VCaP (cell line): ENCODE measurements around the gene BTBD19.
"Not testable (repeated sequence)": the region's sequence is repeated elsewhere in the genome, so short reads cannot be mapped to it uniquely, and the experiment has no call there.

Source experiments
- H3K27ac ChIP-seq: fragments of 450-650 bp; 2 replicates; pipeline ENCODE4 v1.5.1; 2017
- TF ChIP-seq, protein P1 (sequence below): fragments of 450-650 bp; conservative IDR thresholded peaks from 2 replicates; pipeline ENCODE4 v1.5.1; 2017; ENCODE audit warnings: mild to moderate bottlenecking, moderate library complexity

Gene BTBD19, protein sequence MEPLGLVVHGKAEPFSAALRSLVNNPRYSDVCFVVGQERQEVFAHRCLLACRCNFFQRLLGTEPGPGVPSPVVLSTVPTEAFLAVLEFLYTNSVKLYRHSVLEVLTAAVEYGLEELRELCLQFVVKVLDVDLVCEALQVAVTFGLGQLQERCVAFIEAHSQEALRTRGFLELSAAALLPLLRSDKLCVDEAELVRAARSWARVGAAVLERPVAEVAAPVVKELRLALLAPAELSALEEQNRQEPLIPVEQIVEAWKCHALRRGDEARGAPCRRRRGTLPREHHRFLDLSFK

DNA sequence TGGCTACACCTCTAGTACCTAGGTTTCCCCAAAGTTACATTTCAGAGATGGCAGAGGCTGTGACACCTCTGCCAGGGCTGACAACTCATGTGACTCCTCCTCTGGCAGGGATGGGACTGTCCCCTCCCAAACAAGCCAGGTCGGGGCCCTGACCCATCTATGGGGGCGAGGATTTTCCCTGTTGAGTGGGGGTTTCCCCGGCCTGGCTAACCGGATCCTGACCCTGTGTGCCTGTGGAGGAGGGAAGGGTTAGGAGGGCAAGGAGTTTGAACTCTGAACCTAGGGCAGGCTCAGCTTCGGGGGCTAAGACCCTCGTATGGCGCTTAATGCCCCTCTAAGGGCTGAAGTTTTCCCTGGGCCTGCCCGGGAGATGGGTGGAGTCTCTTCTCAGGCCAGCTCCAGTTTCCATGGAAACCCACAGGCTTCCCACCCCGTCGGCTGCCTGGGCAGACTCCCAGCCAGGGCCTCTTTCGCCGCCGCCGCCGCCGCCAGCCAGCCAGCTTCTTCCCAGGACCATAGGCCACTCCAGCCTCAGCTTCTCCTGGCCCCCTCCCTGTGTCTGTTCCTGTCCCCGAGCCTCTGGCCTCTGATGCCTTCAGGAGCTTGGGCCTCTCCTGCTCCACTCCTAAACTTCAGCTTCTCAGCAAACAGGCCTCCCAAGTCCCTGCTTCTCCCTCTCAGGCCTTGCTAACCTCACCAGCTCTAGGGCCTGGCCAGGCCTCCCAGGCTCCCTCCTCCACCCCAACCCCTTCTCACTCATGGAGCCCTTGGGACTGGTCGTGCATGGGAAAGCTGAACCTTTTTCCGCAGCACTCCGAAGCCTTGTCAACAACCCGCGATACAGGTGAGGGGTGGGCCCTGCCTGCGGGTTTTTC, at the start of gene BTBD19:
Gene BTBD19, plus strand, starts transcription at position 461 of the 875 bp plus-strand sequence. Its CDS starts 298 bp downstream, at position 759.
- H3K27ac ChIP-seq = no peak within 1 kb of the TSS
- TF ChIP-seq, protein P1, sequence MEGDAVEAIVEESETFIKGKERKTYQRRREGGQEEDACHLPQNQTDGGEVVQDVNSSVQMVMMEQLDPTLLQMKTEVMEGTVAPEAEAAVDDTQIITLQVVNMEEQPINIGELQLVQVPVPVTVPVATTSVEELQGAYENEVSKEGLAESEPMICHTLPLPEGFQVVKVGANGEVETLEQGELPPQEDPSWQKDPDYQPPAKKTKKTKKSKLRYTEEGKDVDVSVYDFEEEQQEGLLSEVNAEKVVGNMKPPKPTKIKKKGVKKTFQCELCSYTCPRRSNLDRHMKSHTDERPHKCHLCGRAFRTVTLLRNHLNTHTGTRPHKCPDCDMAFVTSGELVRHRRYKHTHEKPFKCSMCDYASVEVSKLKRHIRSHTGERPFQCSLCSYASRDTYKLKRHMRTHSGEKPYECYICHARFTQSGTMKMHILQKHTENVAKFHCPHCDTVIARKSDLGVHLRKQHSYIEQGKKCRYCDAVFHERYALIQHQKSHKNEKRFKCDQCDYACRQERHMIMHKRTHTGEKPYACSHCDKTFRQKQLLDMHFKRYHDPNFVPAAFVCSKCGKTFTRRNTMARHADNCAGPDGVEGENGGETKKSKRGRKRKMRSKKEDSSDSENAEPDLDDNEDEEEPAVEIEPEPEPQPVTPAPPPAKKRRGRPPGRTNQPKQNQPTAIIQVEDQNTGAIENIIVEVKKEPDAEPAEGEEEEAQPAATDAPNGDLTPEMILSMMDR = no peak

DNA sequence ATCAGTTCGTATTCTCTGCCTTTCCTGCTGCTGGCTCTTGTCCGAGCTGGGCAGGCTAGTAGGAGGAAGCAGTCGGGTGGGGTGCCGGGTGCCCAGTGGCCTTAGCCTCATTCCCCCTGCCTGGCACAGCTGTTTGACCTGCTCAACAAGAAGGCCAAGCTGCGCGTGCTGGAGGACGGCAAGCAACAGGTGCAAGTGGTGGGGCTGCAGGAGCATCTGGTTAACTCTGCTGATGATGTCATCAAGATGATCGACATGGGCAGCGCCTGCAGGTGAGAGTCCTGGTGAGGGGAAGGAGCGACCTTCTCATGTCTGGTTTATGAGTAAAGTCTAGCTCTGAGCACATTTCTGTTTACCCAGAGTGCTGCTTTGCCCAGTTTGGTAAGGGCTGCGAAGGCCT, 49.2 kb upstream of the BTBD19 start:
- TF ChIP-seq, protein P1 = no peak
- H3K27ac ChIP-seq = no peak overlapping the region

DNA sequence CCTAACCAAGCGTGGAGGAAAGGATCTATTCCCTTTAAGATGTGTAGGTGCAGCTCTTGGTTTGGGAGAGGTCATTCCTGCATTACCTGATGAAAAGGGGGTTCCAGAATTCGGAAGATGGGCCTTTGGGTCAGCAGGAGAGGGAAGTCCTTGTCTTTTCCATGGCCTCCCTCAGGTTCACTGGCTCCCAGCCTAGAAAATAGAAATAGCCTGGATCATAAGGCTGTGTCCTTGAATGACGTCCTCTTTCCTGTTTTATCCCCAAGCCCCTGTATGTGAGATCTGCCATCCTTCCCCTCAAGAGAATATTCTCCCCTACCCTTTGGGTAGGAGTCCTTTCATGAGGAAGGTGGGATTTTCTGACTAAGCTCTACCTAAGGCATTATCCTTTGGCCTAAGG, 47.4 kb upstream of the BTBD19 start:
- TF ChIP-seq, protein P1 = no peak
- no peak overlapping the region for H3K27ac ChIP-seq

DNA sequence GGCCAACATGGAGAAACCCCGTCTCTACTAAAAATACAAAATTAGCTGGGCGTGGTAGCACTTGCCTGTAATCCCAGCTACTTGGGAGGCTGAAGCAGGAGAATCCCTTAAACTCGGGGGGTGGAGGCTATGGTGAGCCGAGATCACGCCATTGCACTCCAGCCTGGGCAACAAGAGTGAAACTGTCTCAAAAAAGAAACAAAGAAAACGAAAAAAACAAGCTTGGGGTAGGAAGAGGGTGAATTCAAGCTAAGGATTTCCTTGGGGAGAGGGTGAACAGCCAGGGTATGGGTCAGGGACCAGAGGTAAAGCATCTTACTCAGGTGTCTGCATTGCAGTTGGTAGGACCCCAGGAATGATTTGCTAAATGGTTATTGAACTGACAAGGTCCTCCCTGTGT, 41.9 kb upstream of the BTBD19 start:
- not testable (repeated sequence) for H3K27ac ChIP-seq

DNA sequence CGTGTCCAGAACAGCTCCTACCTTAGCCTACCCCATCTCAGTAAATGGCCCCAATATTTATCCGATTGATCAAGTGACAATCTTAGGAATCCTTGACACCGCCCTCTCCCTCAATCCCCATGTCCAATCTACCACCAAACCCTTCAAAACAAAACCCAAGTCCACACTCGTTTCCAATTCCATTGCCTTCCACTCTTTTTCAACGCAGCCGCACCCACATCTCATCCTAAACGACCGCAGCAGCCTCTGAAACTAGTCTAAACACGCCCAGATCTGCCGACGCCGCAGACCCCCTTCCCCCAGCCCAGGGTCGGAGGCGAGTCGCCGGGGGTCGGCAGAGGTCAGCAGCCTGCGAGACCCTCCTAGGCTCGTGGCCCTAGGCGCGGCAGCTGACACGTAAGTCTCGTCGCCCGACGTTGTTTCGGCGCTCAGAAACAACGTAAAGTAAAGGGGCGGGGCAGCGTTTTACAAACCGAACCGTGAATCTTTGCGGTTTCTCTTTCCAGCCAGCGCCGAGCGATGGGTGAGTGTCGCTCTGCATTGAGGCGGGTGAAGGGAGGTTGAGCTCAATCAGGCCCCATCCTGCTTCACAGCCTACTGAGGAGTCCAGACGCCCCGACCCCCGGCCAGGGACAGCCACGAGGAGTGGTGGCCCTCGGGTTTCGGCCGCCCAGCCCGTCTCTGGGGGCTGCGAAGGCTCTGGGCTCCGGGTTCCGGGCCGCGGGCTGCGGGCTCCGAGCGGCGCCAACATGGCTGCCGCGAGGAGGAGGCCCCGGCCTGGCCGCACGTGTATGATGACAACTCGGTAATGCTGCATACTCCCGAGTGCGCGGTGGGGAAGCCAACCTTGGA, 33.0 kb upstream of the BTBD19 start, which contains the start of gene RPS8:
Gene RPS8, plus strand, starts transcription at position 463 of the 852 bp plus-strand sequence. Its CDS starts 57 bp downstream, at position 520.
- TF ChIP-seq, protein P1 = no peak
- peak within 1 kb of the TSS; percentile 90 for H3K27ac ChIP-seq

DNA sequence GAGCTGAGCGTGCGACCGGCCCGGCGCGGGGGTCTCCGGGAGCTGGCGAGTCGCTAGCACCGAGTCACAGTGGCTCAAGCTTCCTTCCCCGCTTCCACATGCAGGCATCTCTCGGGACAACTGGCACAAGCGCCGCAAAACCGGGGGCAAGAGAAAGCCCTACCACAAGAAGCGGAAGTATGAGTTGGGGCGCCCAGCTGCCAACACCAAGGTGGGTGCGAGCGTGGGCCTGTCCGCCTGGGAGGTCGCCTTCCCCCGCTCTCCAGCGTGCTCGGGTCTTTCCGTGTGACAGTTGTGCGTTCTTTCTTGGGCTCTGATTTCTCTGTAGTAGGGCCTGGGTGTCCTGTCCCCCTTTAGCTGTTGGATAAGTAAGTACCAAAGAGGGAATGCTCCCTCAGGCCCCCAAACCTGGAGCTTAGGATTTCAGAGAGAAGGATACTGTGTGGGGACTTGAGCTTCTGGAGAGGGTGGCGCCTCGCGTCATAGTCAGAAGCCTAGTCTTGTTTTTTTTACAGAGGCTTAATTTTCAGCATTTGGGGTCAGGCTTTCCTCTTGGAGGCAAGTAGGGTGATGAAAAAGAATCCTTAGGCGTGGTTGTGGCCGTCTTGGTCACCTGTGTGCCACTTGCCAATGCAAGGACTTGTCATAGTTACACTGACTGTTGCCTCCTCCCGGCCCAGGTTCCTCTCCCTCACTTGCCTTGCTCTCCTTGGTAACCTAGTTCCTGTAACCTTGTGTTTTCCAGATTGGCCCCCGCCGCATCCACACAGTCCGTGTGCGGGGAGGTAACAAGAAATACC, 32.2 kb upstream of the BTBD19 start:
- TF ChIP-seq, protein P1 = no peak
- peak overlapping the region; percentile 90 for H3K27ac ChIP-seq

DNA sequence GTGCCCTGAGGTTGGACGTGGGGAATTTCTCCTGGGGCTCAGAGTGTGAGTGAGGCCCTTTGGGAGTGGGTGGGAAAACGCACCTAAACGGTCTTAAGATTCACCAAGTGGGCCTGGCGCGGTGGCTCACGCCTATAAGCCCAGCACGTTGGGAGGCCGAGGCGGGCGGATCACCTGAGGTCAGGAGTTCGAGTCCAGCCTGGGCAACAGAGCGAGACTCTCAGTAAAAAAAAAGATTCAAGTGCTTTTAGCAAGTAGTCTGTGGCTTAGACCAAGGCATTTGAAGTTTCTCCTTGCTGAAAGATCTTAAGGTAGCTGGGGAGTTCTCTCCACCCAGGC, 31.6 kb upstream of the BTBD19 start:
- TF ChIP-seq, protein P1 = no peak
- peak overlapping the region; percentile 90 for H3K27ac ChIP-seq
